Tibial artery (tissue), 4 donors: ENCODE measurements around the gene COL6A3.

ENCODE experiments used
- DNase-seq, 2 donors: peaks; one replicate each; pipeline ENCODE4 v3.0.0-alpha.2; 2019
- H3K27ac ChIP-seq, 2 donors: fragments of 200-600 bp; sonication (generic) in 1 of 2; 1 replicate in 1 of 2; 2 replicates in 1 of 2; pipeline ENCODE4 v1.5.1; 2018 to 2019; ENCODE audit warnings: mild to moderate bottlenecking in 1 of 2
- H3K27me3 ChIP-seq, 2 donors: fragments of 200-600 bp; sonication (generic) in 1 of 2; one replicate each; pipeline versions ENCODE4 v1.5.1 to v1.6.0; 2016 to 2019
- H3K36me3 ChIP-seq, 3 donors: fragments of 200-600 bp; sonication (generic) in 2 of 3; one replicate each; pipeline ENCODE4 v1.5.1; 2016 to 2019; ENCODE audit warnings: mild to moderate bottlenecking in 2 of 3
- H3K4me1 ChIP-seq, 4 donors: fragments of 200-600 bp; sonication (generic) in 2 of 4; 1 replicate in 3 of 4; 2 replicates in 1 of 4; pipeline ENCODE4 v1.5.1; 2016 to 2019
- H3K4me3 ChIP-seq, 2 donors: fragments of 200-600 bp; sonication (generic) in 1 of 2; 1 replicate in 1 of 2; 2 replicates in 1 of 2; pipeline ENCODE4 v1.5.1; 2018 to 2019; ENCODE audit warnings: mild to moderate bottlenecking in 2 of 2
- H3K9me3 ChIP-seq, 3 donors: fragments of 200-600 bp; sonication (generic) in 1 of 3; one replicate each; pipeline ENCODE4 v1.5.1; 2016 to 2019
- CTCF ChIP-seq, 2 experiments: fragments of 200-600 bp in 1 of 2; fragments of 450-650 bp in 1 of 2; IDR thresholded peaks; one replicate each; pipeline ENCODE4 v1.5.1; 2017 to 2019; ENCODE audit warnings: antibody characterized with exemption in 2 of 2, mild to moderate bottlenecking in 1 of 2, moderate library complexity in 1 of 2
- intact Hi-C: fragments of 100-400 bp; cut with DNase I; formaldehyde crosslinking; loops from one replicate; pipeline ENCODE4 v1.15.0; 2023; ENCODE audit warnings: low total_unique reads

COL6A3 gene

GRCh38 chr2:237440819-237441281 lies 26.9 kb upstream of the COL6A3 start:
- intact Hi-C loops = no loop called here
- DNase-seq = no peak
- peaks cover 0 to 15% (median 6%) of the 10 kb centered on the region in 4 donors for H3K4me1 ChIP-seq
- H3K9me3 ChIP-seq = no peaks in the 10 kb centered on the region
- TF ChIP-seq CTCF (IDR thresholded peaks at IDR 0.05) = no peak
- H3K27ac ChIP-seq = no peak overlapping the region
- no peaks in the 10 kb centered on the region for H3K36me3 ChIP-seq
- no peaks in the 10 kb centered on the region for H3K27me3 ChIP-seq
- H3K4me3 ChIP-seq = no peak overlapping the region

- TF ChIP-seq CTCF (IDR thresholded peaks at IDR 0.05) = no peak
- no peaks in the 10 kb centered on the region for H3K27me3 ChIP-seq
- intact Hi-C loops = no loop called here
- peak overlapping the region; percentile 16 to 49 for H3K27ac ChIP-seq
- H3K4me1 ChIP-seq = peaks cover 0 to 35% (median 22%) of the 10 kb centered on the region in 4 donors
- H3K36me3 ChIP-seq = no peaks in the 10 kb centered on the region
- DNase-seq = no peak
- H3K9me3 ChIP-seq = no peaks in the 10 kb centered on the region
- no peak overlapping the region for H3K4me3 ChIP-seq
These were observed 24.3 kb upstream of the COL6A3 start for GRCh38 chr2:237438080-237438940.

- Histone ChIP-seq H3K4me3 (no peak overlapping the region), H3K27me3 (no peaks in the 10 kb centered on the region), H3K4me1 (peaks cover 0 to 42% (median 26%) of the 10 kb centered on the region in 4 donors), H3K36me3 (no peaks in the 10 kb centered on the region), H3K9me3 (no peaks in the 10 kb centered on the region), H3K27ac (peak overlapping the region; percentile 16 to 49)
- intact Hi-C loops = no loop called here
- no peak for DNase-seq
- no peak for TF ChIP-seq CTCF (IDR thresholded peaks at IDR 0.05)
These were observed 23.6 kb upstream of the COL6A3 start for GRCh38 chr2:237437566-237437965.

GRCh38 chr2:237435844-237436587 lies 22.1 kb upstream of the COL6A3 start:
- Histone ChIP-seq H3K27ac (peak overlapping the region; percentile 81 to 87), H3K36me3 (no peaks in the 10 kb centered on the region), H3K27me3 (no peaks in the 10 kb centered on the region), H3K4me1 (peaks cover 0 to 42% (median 27%) of the 10 kb centered on the region in 4 donors), H3K4me3 (no peak overlapping the region), H3K9me3 (no peaks in the 10 kb centered on the region)
- intact Hi-C loops = no loop called here
- no peak for TF ChIP-seq CTCF (IDR thresholded peaks at IDR 0.05)
- peak in 1 of 2 donors; percentile 74 for DNase-seq

GRCh38 chr2:237434866-237435311 lies 20.9 kb upstream of the COL6A3 start:
- Histone ChIP-seq H3K9me3 (no peaks in the 10 kb centered on the region), H3K27me3 (no peaks in the 10 kb centered on the region), H3K4me1 (peaks cover 0 to 44% (median 27%) of the 10 kb centered on the region in 4 donors), H3K36me3 (no peaks in the 10 kb centered on the region), H3K27ac (peak overlapping the region; percentile 81 to 87), H3K4me3 (no peak overlapping the region)
- intact Hi-C loops = no loop called here
- TF ChIP-seq CTCF (IDR thresholded peaks at IDR 0.05) = no peak
- DNase-seq = no peak
